Frontal cortex (tissue), 4 donors: ENCODE measurements around the gene C20orf202. TPM values are rescaled to one million over a fixed set of nuclear protein-coding genes. Genes with fewer than 3 reads are reported as not detected.

ENCODE experiments used
- DNase-seq, 2 donors: peaks; one replicate each; pipeline ENCODE4 v3.0.0; 2012; ENCODE audit warnings: low spot score in 2 of 2
- FAIRE-seq: peaks from 2 replicates; lab custom pipeline; 2012; peaks lifted over from hg19 to GRCh38; lab: Jason Lieb, UNC
- total RNA-seq: library from RNA; depleted of rRNA; stranded (reverse); fragments of >200 nt; gene quantifications from one replicate; pipeline ENCODE4 v1.2.3, GENCODE V29; 2014
- donor health status: control.
- donor health status: control.
- donor health status: control.

C20orf202 gene
- total RNA-seq, 1 donor from 2014 or later = 0.41 TPM

- FAIRE-seq (no peak), DNase-seq (no peak)
Measured at GRCh38 chr20:1183153-1183552, 20.1 kb upstream of the C20orf202 start.

GRCh38 chr20:1184260-1184637, 19.0 kb upstream of the C20orf202 start:
- DNase-seq (no peak), FAIRE-seq (no peak)

- no peak for FAIRE-seq
- DNase-seq = no peak
Measured at GRCh38 chr20:1184638-1185315, 18.5 kb upstream of the C20orf202 start, which contains the start of gene TMEM74B. Gene TMEM74B (minus strand): TSS chr20:1184981. CDS start chr20:1183801, 1,180 bp downstream.

- DNase-seq (peak in 1 of 2 donors; percentile 49), FAIRE-seq (no peak)
Measured at GRCh38 chr20:1185316-1185741, 17.9 kb upstream of the C20orf202 start.

- FAIRE-seq (no peak), DNase-seq (peak in 1 of 2 donors; percentile 48)
Measured at GRCh38 chr20:1185790-1186334, 17.4 kb upstream of the C20orf202 start.

GRCh38 chr20:1186367-1186991, 16.8 kb upstream of the C20orf202 start:
- FAIRE-seq (no peak), DNase-seq (no peak)

- DNase-seq (no peak), FAIRE-seq (no peak)
Measured at GRCh38 chr20:1187605-1188171, 15.6 kb upstream of the C20orf202 start.

GRCh38 chr20:1188347-1188746, 14.9 kb upstream of the C20orf202 start:
- FAIRE-seq = no peak
- no peak for DNase-seq

GRCh38 chr20:1189827-1190226, 13.4 kb upstream of the C20orf202 start:
- no peak for DNase-seq
- no peak for FAIRE-seq

- FAIRE-seq (no peak), DNase-seq (no peak)
Measured at GRCh38 chr20:1190847-1191246, 12.4 kb upstream of the C20orf202 start.

GRCh38 chr20:1191299-1191698, 12.0 kb upstream of the C20orf202 start:
- FAIRE-seq (no peak), DNase-seq (no peak)

GRCh38 chr20:1195226-1195625, 8.0 kb upstream of the C20orf202 start:
- no peak for FAIRE-seq
- no peak for DNase-seq

GRCh38 chr20:1196634-1197033, 6.6 kb upstream of the C20orf202 start:
- no peak for FAIRE-seq
- DNase-seq = no peak

- FAIRE-seq (no peak), DNase-seq (no peak)
Measured at GRCh38 chr20:1197801-1198200, 5.5 kb upstream of the C20orf202 start.

- DNase-seq (no peak), FAIRE-seq (no peak)
Measured at GRCh38 chr20:1198751-1199150, 4.5 kb upstream of the C20orf202 start.

GRCh38 chr20:1199212-1199873, 3.9 kb upstream of the C20orf202 start:
- FAIRE-seq = no peak

GRCh38 chr20:1199964-1200363, 3.3 kb upstream of the C20orf202 start:
- FAIRE-seq (no peak), DNase-seq (no peak)

More at GRCh38 chr20:1199212-1199873, 3.9 kb upstream of the C20orf202 start:
- no peak for DNase-seq

- FAIRE-seq (no peak), DNase-seq (no peak)
Measured at GRCh38 chr20:1203630-1204029, 376 bp downstream of the C20orf202 start.

- FAIRE-seq = no peak
- no peak for DNase-seq
Measured at GRCh38 chr20:1204113-1204512, 859 bp downstream of the C20orf202 start.

- FAIRE-seq (no peak), DNase-seq (no peak)
Measured at GRCh38 chr20:1204576-1204975, 1.3 kb downstream of the C20orf202 start.
